ENCODE data around the gene BCAR1. TPM values are rescaled to one million over a fixed set of nuclear protein-coding genes. Genes with fewer than 3 reads are reported as not detected.

The BCAR1 gene
- total and polyA plus RNA-seq, 2 experiments from 2014 or later = 37.9 to 140 TPM

DNA sequence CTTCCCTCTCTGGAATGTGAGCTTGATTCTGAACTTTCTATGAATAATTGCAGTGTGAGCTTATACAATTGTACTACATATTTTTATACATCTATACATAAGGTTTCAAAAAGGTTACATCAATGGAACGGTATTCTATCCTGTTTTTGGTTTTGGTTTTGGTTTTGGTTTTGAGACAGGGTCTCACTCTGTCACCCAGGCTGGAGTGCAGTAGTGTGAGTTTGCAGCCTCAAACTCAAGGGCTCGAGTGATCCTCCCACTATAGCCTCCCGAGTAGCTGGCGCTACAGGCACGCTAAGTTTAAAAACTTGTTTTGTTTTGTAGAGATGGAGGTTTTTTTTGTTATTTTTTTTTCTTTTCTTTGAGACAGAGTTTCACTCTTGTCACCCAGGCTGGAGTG is 31.6 kb downstream of the BCAR1 start (continued):
- TF ChIP-seq CREB1 (CRISPR knock-in tag; IDR thresholded peaks at IDR 0.05; ENCODE audit: low read depth) = no peak
- TF ChIP-seq ZNF331 (CRISPR knock-in tag; IDR thresholded peaks at IDR 0.05; ENCODE audit: low read depth) = no peak
- no peak for TF ChIP-seq EZH2phosphoT487 (IDR thresholded peaks at IDR 0.05; ENCODE audit: unreplicated experiment)
- TF ChIP-seq, protein P1, sequence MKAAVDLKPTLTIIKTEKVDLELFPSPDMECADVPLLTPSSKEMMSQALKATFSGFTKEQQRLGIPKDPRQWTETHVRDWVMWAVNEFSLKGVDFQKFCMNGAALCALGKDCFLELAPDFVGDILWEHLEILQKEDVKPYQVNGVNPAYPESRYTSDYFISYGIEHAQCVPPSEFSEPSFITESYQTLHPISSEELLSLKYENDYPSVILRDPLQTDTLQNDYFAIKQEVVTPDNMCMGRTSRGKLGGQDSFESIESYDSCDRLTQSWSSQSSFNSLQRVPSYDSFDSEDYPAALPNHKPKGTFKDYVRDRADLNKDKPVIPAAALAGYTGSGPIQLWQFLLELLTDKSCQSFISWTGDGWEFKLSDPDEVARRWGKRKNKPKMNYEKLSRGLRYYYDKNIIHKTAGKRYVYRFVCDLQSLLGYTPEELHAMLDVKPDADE (IDR thresholded peaks at IDR 0.05) = no peak

DNA sequence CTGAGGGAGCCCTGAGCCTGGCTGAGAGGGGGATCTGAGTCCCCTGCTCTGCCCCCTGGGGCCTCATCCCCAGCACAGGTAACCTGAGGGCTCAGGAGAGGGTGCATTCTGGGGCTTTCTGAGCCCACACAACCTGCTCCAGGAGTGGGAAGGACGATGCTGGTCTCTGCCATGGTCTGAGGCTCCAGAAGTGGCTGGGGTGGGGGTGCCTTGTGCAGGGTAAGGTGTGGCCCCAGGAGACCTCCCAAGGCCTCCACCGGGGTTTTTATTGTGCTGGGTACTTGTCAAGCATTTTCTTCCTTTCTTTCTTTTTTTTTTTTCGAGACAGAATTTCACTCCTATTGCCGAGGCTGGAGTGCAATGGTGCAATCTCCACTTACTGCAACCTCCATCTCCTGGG is 32.3 kb downstream of the BCAR1 start:
- H3K9me3 Mint-ChIP-seq = no peaks in the 10 kb centered on the region; the same call in 2 of the 3 replicates
- H3K4me3 Mint-ChIP-seq = no peak overlapping the region
- Histone ChIP-seq H3K9me2 (ENCODE audit: insufficient read depth) (no peaks in the 10 kb centered on the region), H3K79me2 (replicated peaks; ENCODE audit: insufficient read depth) (no peaks in the 10 kb centered on the region), H3F3A (replicated peaks; ENCODE audit: low read depth) (no peaks in the 10 kb centered on the region), H3K36me3 (ENCODE audit: insufficient read depth) (no peaks in the 10 kb centered on the region), H3K27me3 (ENCODE audit: insufficient read depth) (no peaks in the 10 kb centered on the region), H4K20me1 (replicated peaks; ENCODE audit: insufficient read depth) (no peaks in the 10 kb centered on the region), H3K27ac (ENCODE audit: low read depth) (no peak overlapping the region), H3K4me2 (no peak overlapping the region), H3K4me3 (no peak overlapping the region), H3K4me1 (ENCODE audit: insufficient read depth) (no peaks in the 10 kb centered on the region), H2AFZ (no peak overlapping the region)
- no peaks in the 10 kb centered on the region for H3K4me1 Mint-ChIP-seq
- ATAC-seq (no peak), DNase-seq (ENCODE audit: low spot score) (no peak)
- no peaks in the 10 kb centered on the region for H3K36me3 Mint-ChIP-seq (ENCODE audit: low read depth)
- no peak overlapping the region for H3K27ac Mint-ChIP-seq
- peaks cover 2% of the 10 kb centered on the region for H3K27me3 Mint-ChIP-seq (ENCODE audit: insufficient read depth, low read depth, poor library complexity)
- TF ChIP-seq, protein P2, sequence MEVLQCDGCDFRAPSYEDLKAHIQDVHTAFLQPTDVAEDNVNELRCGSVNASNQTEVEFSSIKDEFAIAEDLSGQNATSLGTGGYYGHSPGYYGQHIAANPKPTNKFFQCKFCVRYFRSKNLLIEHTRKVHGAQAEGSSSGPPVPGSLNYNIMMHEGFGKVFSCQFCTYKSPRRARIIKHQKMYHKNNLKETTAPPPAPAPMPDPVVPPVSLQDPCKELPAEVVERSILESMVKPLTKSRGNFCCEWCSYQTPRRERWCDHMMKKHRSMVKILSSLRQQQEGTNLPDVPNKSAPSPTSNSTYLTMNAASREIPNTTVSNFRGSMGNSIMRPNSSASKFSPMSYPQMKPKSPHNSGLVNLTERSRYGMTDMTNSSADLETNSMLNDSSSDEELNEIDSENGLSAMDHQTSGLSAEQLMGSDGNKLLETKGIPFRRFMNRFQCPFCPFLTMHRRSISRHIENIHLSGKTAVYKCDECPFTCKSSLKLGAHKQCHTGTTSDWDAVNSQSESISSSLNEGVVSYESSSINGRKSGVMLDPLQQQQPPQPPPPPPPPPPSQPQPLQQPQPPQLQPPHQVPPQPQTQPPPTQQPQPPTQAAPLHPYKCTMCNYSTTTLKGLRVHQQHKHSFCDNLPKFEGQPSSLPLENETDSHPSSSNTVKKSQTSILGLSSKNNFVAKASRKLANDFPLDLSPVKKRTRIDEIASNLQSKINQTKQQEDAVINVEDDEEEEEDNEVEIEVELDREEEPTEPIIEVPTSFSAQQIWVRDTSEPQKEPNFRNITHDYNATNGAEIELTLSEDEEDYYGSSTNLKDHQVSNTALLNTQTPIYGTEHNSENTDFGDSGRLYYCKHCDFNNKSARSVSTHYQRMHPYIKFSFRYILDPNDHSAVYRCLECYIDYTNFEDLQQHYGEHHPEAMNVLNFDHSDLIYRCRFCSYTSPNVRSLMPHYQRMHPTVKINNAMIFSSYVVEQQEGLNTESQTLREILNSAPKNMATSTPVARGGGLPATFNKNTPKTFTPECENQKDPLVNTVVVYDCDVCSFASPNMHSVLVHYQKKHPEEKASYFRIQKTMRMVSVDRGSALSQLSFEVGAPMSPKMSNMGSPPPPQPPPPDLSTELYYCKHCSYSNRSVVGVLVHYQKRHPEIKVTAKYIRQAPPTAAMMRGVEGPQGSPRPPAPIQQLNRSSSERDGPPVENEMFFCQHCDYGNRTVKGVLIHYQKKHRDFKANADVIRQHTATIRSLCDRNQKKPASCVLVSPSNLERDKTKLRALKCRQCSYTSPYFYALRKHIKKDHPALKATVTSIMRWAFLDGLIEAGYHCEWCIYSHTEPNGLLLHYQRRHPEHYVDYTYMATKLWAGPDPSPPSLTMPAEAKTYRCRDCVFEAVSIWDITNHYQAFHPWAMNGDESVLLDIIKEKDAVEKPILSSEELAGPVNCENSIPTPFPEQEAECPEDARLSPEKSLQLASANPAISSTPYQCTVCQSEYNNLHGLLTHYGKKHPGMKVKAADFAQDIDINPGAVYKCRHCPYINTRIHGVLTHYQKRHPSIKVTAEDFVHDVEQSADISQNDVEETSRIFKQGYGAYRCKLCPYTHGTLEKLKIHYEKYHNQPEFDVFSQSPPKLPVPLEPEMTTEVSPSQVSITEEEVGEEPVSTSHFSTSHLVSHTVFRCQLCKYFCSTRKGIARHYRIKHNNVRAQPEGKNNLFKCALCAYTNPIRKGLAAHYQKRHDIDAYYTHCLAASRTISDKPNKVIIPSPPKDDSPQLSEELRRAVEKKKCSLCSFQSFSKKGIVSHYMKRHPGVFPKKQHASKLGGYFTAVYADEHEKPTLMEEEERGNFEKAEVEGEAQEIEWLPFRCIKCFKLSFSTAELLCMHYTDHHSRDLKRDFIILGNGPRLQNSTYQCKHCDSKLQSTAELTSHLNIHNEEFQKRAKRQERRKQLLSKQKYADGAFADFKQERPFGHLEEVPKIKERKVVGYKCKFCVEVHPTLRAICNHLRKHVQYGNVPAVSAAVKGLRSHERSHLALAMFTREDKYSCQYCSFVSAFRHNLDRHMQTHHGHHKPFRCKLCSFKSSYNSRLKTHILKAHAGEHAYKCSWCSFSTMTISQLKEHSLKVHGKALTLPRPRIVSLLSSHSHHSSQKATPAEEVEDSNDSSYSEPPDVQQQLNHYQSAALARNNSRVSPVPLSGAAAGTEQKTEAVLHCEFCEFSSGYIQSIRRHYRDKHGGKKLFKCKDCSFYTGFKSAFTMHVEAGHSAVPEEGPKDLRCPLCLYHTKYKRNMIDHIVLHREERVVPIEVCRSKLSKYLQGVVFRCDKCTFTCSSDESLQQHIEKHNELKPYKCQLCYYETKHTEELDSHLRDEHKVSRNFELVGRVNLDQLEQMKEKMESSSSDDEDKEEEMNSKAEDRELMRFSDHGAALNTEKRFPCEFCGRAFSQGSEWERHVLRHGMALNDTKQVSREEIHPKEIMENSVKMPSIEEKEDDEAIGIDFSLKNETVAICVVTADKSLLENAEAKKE (CRISPR knock-in tag; IDR thresholded peaks at IDR 0.05) = no peak
- no peak for TF ChIP-seq POLR2AphosphoS5 (IDR thresholded peaks at IDR 0.05; ENCODE audit: low read depth)
- TF ChIP-seq, protein P3, sequence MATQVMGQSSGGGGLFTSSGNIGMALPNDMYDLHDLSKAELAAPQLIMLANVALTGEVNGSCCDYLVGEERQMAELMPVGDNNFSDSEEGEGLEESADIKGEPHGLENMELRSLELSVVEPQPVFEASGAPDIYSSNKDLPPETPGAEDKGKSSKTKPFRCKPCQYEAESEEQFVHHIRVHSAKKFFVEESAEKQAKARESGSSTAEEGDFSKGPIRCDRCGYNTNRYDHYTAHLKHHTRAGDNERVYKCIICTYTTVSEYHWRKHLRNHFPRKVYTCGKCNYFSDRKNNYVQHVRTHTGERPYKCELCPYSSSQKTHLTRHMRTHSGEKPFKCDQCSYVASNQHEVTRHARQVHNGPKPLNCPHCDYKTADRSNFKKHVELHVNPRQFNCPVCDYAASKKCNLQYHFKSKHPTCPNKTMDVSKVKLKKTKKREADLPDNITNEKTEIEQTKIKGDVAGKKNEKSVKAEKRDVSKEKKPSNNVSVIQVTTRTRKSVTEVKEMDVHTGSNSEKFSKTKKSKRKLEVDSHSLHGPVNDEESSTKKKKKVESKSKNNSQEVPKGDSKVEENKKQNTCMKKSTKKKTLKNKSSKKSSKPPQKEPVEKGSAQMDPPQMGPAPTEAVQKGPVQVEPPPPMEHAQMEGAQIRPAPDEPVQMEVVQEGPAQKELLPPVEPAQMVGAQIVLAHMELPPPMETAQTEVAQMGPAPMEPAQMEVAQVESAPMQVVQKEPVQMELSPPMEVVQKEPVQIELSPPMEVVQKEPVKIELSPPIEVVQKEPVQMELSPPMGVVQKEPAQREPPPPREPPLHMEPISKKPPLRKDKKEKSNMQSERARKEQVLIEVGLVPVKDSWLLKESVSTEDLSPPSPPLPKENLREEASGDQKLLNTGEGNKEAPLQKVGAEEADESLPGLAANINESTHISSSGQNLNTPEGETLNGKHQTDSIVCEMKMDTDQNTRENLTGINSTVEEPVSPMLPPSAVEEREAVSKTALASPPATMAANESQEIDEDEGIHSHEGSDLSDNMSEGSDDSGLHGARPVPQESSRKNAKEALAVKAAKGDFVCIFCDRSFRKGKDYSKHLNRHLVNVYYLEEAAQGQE (IDR thresholded peaks at IDR 0.05; ENCODE audit: unreplicated experiment) = no peak
- TF ChIP-seq, protein P1 (IDR thresholded peaks at IDR 0.05) = no peak
- no peak for TF ChIP-seq ZNF114 (CRISPR knock-in tag; IDR thresholded peaks at IDR 0.05)
- TF ChIP-seq NANOG (IDR thresholded peaks at IDR 0.05; ENCODE audit: borderline replicate concordance) = no peak
- no peak for TF ChIP-seq CREB1 (CRISPR knock-in tag; IDR thresholded peaks at IDR 0.05; ENCODE audit: low read depth)
- no peak for TF ChIP-seq EZH2 (IDR thresholded peaks at IDR 0.05; ENCODE audit: low read depth, unreplicated experiment)
- TF ChIP-seq ZNF331 (CRISPR knock-in tag; IDR thresholded peaks at IDR 0.05; ENCODE audit: low read depth) = no peak
- TF ChIP-seq STAT1 (IDR thresholded peaks at IDR 0.05; ENCODE audit: unreplicated experiment) = no peak
- no peak for TF ChIP-seq JUNB (IDR thresholded peaks at IDR 0.05; ENCODE audit: unreplicated experiment)
- TF ChIP-seq EZH2phosphoT487 (IDR thresholded peaks at IDR 0.05; ENCODE audit: unreplicated experiment) = no peak
